Measurements from ENCODE around the gene ZNF621. TPM values are rescaled to one million over a fixed set of nuclear protein-coding genes. Genes with fewer than 3 reads are reported as not detected.
"Not testable (repeated sequence)": the region's sequence is repeated elsewhere in the genome, so short reads cannot be mapped to it uniquely, and the experiment has no call there.

Gene ZNF621
- total RNA-seq, 1 experiment from 2014 or later = 26.2 TPM

GRCh38 chr3:40557575-40558161, 32.9 kb downstream of the ZNF621 start:
- CTCF ChIA-PET = no interaction called here
- no peaks in the 10 kb centered on the region for H3K9me2 ChIP-seq (ENCODE audit: insufficient read depth)
- H3F3A ChIP-seq (ENCODE audit: insufficient read depth, low read depth) = no peaks in the 10 kb centered on the region
- no peak overlapping the region for H3K27ac ChIP-seq
- H4K20me1 ChIP-seq (ENCODE audit: insufficient read depth) = no peaks in the 10 kb centered on the region
- no peak overlapping the region for H3K4me2 ChIP-seq
- no peak for DNase-seq
- no TSS peak for BruUV-seq (replicated peaks)
- no peaks in the 10 kb centered on the region for H3K36me3 ChIP-seq (ENCODE audit: low read depth)
- no peaks in the 10 kb centered on the region for H3K27me3 ChIP-seq (ENCODE audit: insufficient read depth, low read depth)
- TF ChIP-seq EZH2 (IDR thresholded peaks at IDR 0.05; ENCODE audit: low read depth) = no peak
- intact Hi-C loops (cut with micrococcal nuclease; ENCODE audit: unreplicated experiment) = no loop called here
- H2AFZ ChIP-seq = no peak overlapping the region
- H3K79me2 ChIP-seq (ENCODE audit: low read depth) = no peaks in the 10 kb centered on the region
- no peaks in the 10 kb centered on the region for H3K4me1 ChIP-seq (replicated peaks; ENCODE audit: insufficient read depth)
- H3K4me3 ChIP-seq = no peak overlapping the region
- no peaks in the 10 kb centered on the region for H3K9me3 ChIP-seq (ENCODE audit: insufficient read depth, low read depth)
- POLR2A ChIA-PET (ENCODE audit: unreplicated experiment) = no interaction called here

GRCh38 chr3:40562482-40562881, 37.7 kb downstream of the ZNF621 start:
- H3K4me1 ChIP-seq (replicated peaks; ENCODE audit: insufficient read depth); H3K4me3 ChIP-seq; H3K36me3 ChIP-seq (ENCODE audit: low read depth); H3K27ac ChIP-seq; DNase-seq; H4K20me1 ChIP-seq (ENCODE audit: insufficient read depth); H3K27me3 ChIP-seq (ENCODE audit: insufficient read depth, low read depth); H3K9me2 ChIP-seq (ENCODE audit: insufficient read depth); POLR2A ChIA-PET (ENCODE audit: unreplicated experiment); BruUV-seq (replicated peaks); H2AFZ ChIP-seq; CTCF ChIA-PET; intact Hi-C loops (cut with micrococcal nuclease; ENCODE audit: unreplicated experiment); H3F3A ChIP-seq (ENCODE audit: insufficient read depth, low read depth); H3K4me2 ChIP-seq; H3K9me3 ChIP-seq (ENCODE audit: insufficient read depth, low read depth); H3K79me2 ChIP-seq (ENCODE audit: low read depth): not testable (repeated sequence)

GRCh38 chr3:40565629-40566028, 40.9 kb downstream of the ZNF621 start:
- POLR2A ChIA-PET (ENCODE audit: unreplicated experiment); CTCF ChIA-PET; BruUV-seq (replicated peaks): not testable (repeated sequence)

GRCh38 chr3:40566694-40567093, 41.9 kb downstream of the ZNF621 start:
- H3K9me3 ChIP-seq (ENCODE audit: insufficient read depth, low read depth) = no peaks in the 10 kb centered on the region
- H3K79me2 ChIP-seq (ENCODE audit: low read depth) = no peaks in the 10 kb centered on the region
- no peak overlapping the region for H2AFZ ChIP-seq
- TF ChIP-seq CTCF (conservative IDR thresholded peaks at IDR 0.05) = no peak
- no peak for TF ChIP-seq EZH2 (IDR thresholded peaks at IDR 0.05; ENCODE audit: low read depth)
- no peak overlapping the region for H3K4me2 ChIP-seq
- no peaks in the 10 kb centered on the region for H3K4me1 ChIP-seq (replicated peaks; ENCODE audit: insufficient read depth)
- no TSS peak for BruUV-seq (replicated peaks)
- H3K4me3 ChIP-seq = no peak overlapping the region
- ChIA-PET POLR2A (ENCODE audit: unreplicated experiment) (no interaction called here), CTCF (no interaction called here)
- no peaks in the 10 kb centered on the region for H3K36me3 ChIP-seq (ENCODE audit: low read depth)
- no peaks in the 10 kb centered on the region for H4K20me1 ChIP-seq (ENCODE audit: insufficient read depth)
- no peaks in the 10 kb centered on the region for H3F3A ChIP-seq (ENCODE audit: insufficient read depth, low read depth)
- H3K9me2 ChIP-seq (ENCODE audit: insufficient read depth) = no peaks in the 10 kb centered on the region
- intact Hi-C loops (cut with micrococcal nuclease; ENCODE audit: unreplicated experiment) = no loop called here
- H3K27ac ChIP-seq = no peak overlapping the region
- no peaks in the 10 kb centered on the region for H3K27me3 ChIP-seq (ENCODE audit: insufficient read depth, low read depth)
- no peak for DNase-seq

More at GRCh38 chr3:40565629-40566028, 40.9 kb downstream of the ZNF621 start:
- H2AFZ ChIP-seq; H3K4me1 ChIP-seq (replicated peaks; ENCODE audit: insufficient read depth); H3K9me3 ChIP-seq (ENCODE audit: insufficient read depth, low read depth); H3K36me3 ChIP-seq (ENCODE audit: low read depth); DNase-seq; H3K4me2 ChIP-seq; H3K27me3 ChIP-seq (ENCODE audit: insufficient read depth, low read depth); H3K9me2 ChIP-seq (ENCODE audit: insufficient read depth); H3K79me2 ChIP-seq (ENCODE audit: low read depth); H3F3A ChIP-seq (ENCODE audit: insufficient read depth, low read depth); H3K27ac ChIP-seq; H4K20me1 ChIP-seq (ENCODE audit: insufficient read depth); H3K4me3 ChIP-seq; intact Hi-C loops (cut with micrococcal nuclease; ENCODE audit: unreplicated experiment): not testable (repeated sequence)
